DMS 273 (cell line): Measurements from ENCODE around the gene LRRC15.

Experiments used
- DNase-seq: peaks from one replicate; lab custom pipeline; 2025; ENCODE audit not compliant: unreplicated experiment; lab: John Stamatoyannopoulos, UW

Gene LRRC15

GRCh38 chr3:194386066-194386465 lies 16.5 kb upstream of the LRRC15 start:
- no peak for DNase-seq

- DNase-seq = no peak
Observed at GRCh38 chr3:194384569-194385001, 15.0 kb upstream of the LRRC15 start.

DNA sequence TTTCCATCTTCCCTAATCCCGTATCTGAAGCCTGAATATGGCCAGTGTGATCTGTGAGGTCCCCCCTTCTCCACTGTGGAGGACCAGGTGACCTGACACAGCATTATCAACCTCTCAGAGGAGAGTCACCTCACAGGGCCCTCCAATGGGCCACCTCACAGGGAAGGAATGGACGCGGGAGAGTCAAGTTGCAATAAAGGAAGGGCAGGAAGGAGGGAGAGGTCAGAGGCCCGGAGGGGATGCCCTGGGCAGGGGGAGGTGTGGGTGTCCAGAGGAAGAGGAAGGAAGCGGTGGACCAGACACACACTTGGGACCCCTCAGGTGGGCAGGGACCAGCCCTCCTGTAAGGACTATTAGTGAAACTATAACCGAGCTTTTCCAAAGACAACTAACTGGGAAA lies 14.6 kb upstream of the LRRC15 start:
- no peak for DNase-seq

GRCh38 chr3:194383276-194383940 lies 13.9 kb upstream of the LRRC15 start:
- no peak for DNase-seq

DNA sequence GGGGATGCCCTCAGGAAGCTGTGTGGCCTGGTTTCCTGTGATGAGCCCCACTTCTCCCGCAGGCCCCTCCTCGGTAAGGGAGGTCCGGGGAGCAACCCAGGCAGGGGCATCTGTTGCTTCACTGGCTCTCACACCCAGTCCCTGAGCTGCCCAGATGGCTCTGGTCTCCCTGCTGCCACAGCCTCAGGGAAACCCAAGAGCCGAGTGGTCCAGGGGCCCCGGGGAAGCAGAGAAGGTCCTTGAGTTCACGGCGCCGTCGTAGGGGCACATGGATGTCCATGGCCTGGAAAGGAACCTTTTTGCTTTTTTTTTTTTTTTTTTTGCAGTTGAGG lies 13.3 kb upstream of the LRRC15 start:
- peak; percentile 45 for DNase-seq

DNA sequence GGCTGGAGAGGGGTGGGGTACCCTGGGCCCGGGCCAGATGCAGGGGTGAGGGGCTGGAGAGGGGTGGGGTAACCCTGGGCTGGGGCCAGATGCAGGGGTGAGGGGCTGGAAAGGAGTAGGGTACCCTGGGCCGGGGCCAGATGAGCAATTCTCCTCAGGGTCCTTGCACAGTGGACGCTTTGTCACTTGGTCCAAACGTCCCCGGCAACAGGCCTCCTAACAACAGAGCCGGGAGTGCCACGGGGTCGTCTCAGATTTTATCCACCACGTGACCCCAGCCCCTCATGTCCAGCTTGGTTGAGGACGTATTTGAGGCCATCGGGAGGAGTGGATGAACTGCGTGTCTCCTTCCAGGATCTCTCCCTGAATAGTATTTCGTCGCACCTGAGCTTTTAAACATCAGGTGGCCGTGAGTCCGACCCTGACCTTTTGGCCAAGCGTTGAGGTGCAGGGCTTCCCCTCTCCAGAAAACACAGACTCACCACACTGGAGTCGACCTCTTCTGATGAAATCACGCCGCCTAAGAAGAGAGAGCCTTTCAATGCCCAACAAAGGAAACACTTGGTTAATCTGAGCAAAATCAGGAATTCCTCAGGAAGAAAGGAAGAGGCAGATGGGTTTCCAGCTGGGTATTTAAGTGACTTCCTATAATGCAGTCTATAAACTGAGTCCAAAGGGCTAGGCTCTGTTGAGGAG lies 12.8 kb upstream of the LRRC15 start:
- DNase-seq = no peak

GRCh38 chr3:194381460-194381875 lies 11.9 kb upstream of the LRRC15 start:
- no peak for DNase-seq

DNA sequence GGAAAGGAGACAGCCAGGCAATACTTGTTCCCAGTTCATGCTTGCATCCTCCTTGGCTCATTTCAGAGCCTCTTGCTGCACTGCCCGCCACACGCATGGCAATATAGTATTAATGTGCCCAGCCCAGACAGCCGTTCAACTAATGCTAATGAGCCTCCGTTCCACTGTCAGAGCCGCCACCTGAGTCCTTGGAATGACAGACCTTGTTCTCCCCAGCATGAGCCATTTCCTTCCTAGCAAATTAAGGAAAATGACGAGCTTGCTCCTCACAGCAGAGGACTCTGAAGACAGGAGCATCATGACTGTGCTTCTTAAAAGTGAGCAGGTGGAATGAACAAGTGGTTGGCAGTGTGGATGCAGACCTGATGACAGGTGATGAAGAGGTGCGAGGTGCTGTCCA lies 10.8 kb upstream of the LRRC15 start:
- no peak for DNase-seq

DNA sequence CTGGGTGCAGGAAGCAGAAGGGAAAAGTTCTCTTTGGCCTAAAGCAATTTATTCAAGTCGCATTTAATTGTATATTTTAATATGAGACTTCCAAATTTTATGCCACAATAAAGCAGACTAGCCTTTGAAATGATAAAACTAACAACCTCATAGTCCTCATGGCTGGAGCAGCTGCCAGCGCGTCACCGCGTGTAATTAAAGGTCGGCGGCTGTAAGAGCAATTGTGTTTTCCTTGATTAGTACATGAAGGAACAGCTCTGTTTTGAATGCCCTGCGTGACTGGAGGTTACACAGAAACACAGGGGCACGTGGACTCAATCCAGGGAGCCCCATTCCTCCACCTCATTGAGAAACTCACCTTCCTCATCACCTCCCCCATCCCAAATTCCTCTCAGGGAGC lies 10.1 kb upstream of the LRRC15 start:
- no peak for DNase-seq

DNA sequence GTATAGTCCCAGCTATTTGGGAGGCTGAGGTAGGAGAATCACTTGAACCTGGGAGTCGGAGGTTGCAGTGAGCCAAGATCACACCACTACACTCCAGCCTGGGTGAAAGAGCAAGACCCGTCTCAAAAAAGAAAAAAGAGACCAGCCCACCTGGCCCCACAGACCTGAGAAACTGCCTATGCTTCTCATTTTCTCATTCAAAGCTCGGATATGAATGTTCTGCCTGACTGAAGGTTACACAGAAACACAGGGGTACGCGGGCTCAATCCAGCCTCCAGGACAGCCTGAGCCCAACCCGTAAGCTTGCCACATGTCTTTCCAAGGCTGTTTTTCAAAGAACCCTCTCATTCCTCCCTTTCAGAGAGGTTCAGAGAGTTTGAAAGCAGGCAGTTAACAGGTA lies 9.7 kb upstream of the LRRC15 start:
- no peak for DNase-seq

GRCh38 chr3:194377708-194378107 lies 8.2 kb upstream of the LRRC15 start:
- no peak for DNase-seq

- no peak for DNase-seq
Observed at GRCh38 chr3:194376241-194376560, 6.7 kb upstream of the LRRC15 start.

GRCh38 chr3:194375473-194376240 lies 6.1 kb upstream of the LRRC15 start:
- no peak for DNase-seq

GRCh38 chr3:194374935-194375334 lies 5.4 kb upstream of the LRRC15 start:
- no peak for DNase-seq

DNA sequence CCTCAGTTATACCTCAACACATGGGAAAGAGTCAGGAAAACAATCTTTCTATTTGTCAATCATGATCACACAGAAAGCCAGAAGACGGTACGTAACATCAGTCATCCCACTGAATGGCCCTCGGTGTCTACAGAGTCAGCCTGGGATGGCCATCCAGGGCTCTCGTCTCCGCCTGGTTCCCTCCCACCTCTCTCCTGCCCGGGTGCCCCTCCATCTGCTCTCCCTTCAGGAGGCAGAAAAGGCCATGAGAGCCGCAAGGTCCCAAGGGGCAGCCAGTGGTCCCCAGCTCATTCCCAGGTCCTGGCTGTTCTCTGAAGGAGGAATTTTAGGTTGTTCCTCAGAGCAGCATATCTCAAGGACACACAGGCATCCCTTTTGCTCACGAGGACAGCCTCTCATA lies 4.4 kb upstream of the LRRC15 start:
- DNase-seq = no peak

DNA sequence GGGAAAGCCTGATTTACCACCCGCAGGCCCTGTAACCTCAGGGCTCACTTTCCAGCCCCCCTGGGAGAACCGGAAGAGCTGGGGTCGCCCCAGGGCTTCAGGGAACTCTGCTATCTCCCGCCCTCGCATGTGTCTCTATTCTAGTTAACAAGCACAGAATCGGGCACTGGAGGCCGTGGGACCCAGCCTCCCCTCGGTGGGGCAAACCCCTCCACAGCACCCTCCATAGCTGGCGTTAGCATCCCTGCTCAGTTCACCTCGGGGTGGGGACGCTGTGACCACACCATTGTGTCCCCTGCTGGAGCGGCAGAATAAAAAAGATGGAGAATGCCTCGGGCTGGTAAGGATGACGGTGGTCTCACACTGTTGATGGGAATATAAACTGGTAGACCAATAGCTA lies 3.5 kb upstream of the LRRC15 start:
- DNase-seq = no peak

DNA sequence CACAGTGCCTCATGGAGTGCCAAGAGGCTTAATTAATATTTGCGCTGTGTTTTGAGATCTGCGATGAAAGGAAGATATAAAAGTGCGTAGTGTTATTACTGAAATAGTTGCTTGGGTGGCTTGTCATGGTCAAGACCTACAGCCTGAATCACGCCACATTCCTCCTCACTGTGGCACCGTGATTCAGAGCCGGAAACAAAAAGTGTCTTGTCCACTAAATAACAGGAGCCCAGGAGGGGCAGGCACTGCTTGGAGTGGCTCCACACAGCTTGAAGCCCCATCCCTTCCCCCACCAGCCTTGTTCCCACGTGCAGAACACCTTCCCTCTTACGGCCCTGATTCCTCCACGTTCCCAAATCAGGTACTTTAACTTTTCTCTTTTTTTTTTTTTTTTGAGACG lies 1.2 kb upstream of the LRRC15 start:
- DNase-seq = no peak

DNA sequence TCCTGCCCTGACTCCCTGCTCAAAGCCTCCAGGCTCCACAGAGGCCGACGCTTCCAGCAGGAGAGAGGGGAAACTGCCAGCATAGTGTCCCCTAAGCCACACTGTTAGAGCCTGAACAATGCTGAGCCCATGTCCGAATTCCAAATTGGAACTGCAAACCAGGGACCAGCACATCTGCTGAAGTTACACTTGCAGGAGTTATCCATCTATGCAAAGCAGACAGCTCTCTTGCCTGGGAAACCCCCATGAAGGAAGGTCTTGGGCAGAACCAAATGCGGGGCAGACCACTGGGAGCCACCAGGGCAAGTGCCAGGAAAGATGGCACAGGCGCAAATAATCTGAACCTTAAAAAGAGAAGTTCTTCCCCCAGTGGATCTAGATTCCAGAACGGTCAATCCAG lies 625 bp downstream of the LRRC15 start:
- DNase-seq = no peak

DNA sequence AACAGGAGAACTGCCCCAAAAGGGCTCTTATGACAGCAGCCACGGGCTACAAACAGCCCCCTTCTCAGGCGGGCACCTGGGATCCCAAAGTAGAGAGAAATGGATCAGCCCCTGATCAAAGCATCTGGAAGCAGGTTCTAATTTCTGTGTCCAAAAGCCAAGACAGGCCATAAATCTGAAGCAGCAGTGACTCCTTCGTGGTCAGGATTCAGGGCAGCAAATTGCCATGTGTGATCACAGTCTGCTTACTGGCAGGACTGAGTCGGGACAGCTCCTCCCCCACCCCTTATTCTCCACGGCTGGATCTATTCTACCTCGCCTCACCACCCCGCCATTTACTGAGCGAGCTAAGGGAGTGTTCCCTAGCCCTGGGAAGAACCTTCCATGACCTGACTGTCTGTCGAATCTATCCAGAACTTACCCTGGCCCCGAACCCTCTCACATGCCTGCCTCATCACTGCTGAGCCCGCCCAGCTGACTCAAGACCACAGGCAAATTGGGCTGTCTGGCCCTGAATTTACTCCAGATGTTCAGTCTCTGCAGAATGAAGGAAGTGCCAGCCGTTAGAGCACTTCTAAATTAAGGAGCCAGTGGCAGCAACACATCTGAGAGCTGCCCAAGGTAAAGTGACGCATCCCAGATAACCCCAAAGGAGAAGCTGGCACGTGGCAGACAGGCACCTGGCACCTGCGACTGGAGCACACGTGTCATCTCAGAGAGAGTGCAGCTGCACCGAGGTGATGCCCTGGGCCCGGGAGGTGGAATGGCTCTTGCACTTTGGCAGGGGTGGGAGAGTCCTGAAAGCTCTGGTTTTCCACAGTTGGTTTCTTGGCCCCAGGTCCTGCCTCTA lies 1.3 kb downstream of the LRRC15 start:
- DNase-seq = peak; percentile 34

GRCh38 chr3:194365978-194366490 lies 3.5 kb downstream of the LRRC15 start:
- DNase-seq = no peak

- DNase-seq = no peak
Observed at GRCh38 chr3:194365526-194365925, 4.0 kb downstream of the LRRC15 start.
